GM21717 (cell line): Measurements from ENCODE around the gene MYLK.

ENCODE experiments used
- ATAC-seq: cut with Tn5 transposase; IDR thresholded peaks from one replicate; pipeline ENCODE4 v1.9.1; 2021; ENCODE audit warnings: mild to moderate bottlenecking, moderate library complexity; ENCODE audit not compliant: unreplicated experiment

MYLK gene

GRCh38 chr3:123798550-123798949 lies 85.6 kb downstream of the MYLK start:
- ATAC-seq, result no peak

GRCh38 chr3:123795471-123796251 lies 88.5 kb downstream of the MYLK start:
- no peak for ATAC-seq

GRCh38 chr3:123793425-123793824 lies 90.7 kb downstream of the MYLK start:
- ATAC-seq, result no peak

GRCh38 chr3:123792473-123793201 lies 91.5 kb downstream of the MYLK start:
- ATAC-seq, result no peak

GRCh38 chr3:123791898-123792297 lies 92.2 kb downstream of the MYLK start:
- ATAC-seq, result no peak

GRCh38 chr3:123791417-123791816 lies 92.7 kb downstream of the MYLK start:
- ATAC-seq, result no peak

- no peak for ATAC-seq
Observed at GRCh38 chr3:123791073-123791370, 93.1 kb downstream of the MYLK start.

- no peak for ATAC-seq
Observed at GRCh38 chr3:123790254-123791072, 93.7 kb downstream of the MYLK start.

GRCh38 chr3:123789760-123790159 lies 94.4 kb downstream of the MYLK start:
- no peak for ATAC-seq

GRCh38 chr3:123789160-123789559 lies 95.0 kb downstream of the MYLK start:
- no peak for ATAC-seq

GRCh38 chr3:123788710-123789109 lies 95.4 kb downstream of the MYLK start:
- ATAC-seq, result no peak

- no peak for ATAC-seq
Observed at GRCh38 chr3:123787133-123787532, 97.0 kb downstream of the MYLK start.

- ATAC-seq, result no peak
Observed at GRCh38 chr3:123785602-123786001, 98.5 kb downstream of the MYLK start.

- ATAC-seq, result no peak
Observed at GRCh38 chr3:123783811-123784210, 100.3 kb downstream of the MYLK start.

GRCh38 chr3:123783050-123783689 lies 101.0 kb downstream of the MYLK start:
- no peak for ATAC-seq

GRCh38 chr3:123782488-123782887 lies 101.6 kb downstream of the MYLK start:
- ATAC-seq, result no peak

- ATAC-seq, result no peak
Observed at GRCh38 chr3:123781571-123782275, 102.4 kb downstream of the MYLK start.

- ATAC-seq, result no peak
Observed at GRCh38 chr3:123781138-123781537, 103.0 kb downstream of the MYLK start.

- ATAC-seq, result no peak
Observed at GRCh38 chr3:123780656-123781055, 103.5 kb downstream of the MYLK start.

- no peak for ATAC-seq
Observed at GRCh38 chr3:123779655-123780231, 104.4 kb downstream of the MYLK start.
